Thyroid gland (tissue), 4 donors: ENCODE data around the gene RYR2. TPM values are rescaled to one million over a fixed set of nuclear protein-coding genes. Genes with fewer than 3 reads are reported as not detected.
A peak's percentile ranks its signal among the peaks of the same experiment; 100 is the strongest.

ENCODE experiments used
- DNase-seq, 2 donors: peaks; one replicate each; pipeline ENCODE4 v3.0.0-alpha.2; 2019
- H3K27ac ChIP-seq, 3 donors: fragments of 200-600 bp; sonication (generic); 1 replicate in 2 of 3; 2 replicates in 1 of 3; pipeline ENCODE4 v1.5.1; 2016 to 2019; ENCODE audit warnings: mild to moderate bottlenecking in 1 of 3, moderate library complexity in 1 of 3
- H3K27me3 ChIP-seq: fragments of 200-600 bp; sonication (generic); one replicate; pipeline ENCODE4 v1.5.1; 2019
- H3K36me3 ChIP-seq, 2 donors: fragments of 200-600 bp; sonication (generic); one replicate each; pipeline ENCODE4 v1.5.1; 2016 to 2019
- H3K4me1 ChIP-seq, 2 donors: fragments of 200-600 bp; sonication (generic); one replicate each; pipeline ENCODE4 v1.5.1; 2017 to 2019
- H3K4me3 ChIP-seq, 3 donors: fragments of 200-600 bp; sonication (generic); replicated peaks in 1 of 3; 1 replicate in 2 of 3; 2 replicates in 1 of 3; pipeline ENCODE4 v1.5.1; 2016; ENCODE audit warnings: mild to moderate bottlenecking in 1 of 3
- H3K9me3 ChIP-seq: fragments of 200-600 bp; sonication (generic); one replicate; pipeline ENCODE4 v1.5.1; 2017
- POLR2A ChIP-seq, 2 donors: fragments of 450-650 bp; IDR thresholded peaks; one replicate each; pipeline ENCODE4 v1.6.1; 2017; ENCODE audit warnings: antibody characterized with exemption in 2 of 2, mild to moderate bottlenecking in 2 of 2, moderate library complexity in 1 of 2
- WGBS, 2 donors: methylation state at CpG; one replicate each; pipeline ENCODE4 v1.1.5; 2017; 5-methylcytosine and 5-hydroxymethylcytosine counted together
- intact Hi-C: fragments of 100-400 bp; cut with DNase I; formaldehyde crosslinking; loops from one replicate; pipeline ENCODE4 v1.15.1; 2023
- total RNA-seq, 4 donors: library from RNA; depleted of rRNA; stranded (reverse); fragments of >200 nt; gene quantifications; one replicate each; pipeline ENCODE4 v1.2.3, GENCODE V29; 2016
- TF ChIP-seq, protein P1 (sequence below), 6 experiments: fragments of 200-600 bp in 3 of 6; fragments of 450-650 bp in 3 of 6; sonication (generic) in 3 of 6; IDR thresholded peaks; one replicate each; pipeline ENCODE4 v1.5.1; 2016 to 2019; ENCODE audit warnings: antibody characterized with exemption in 6 of 6, mild to moderate bottlenecking in 2 of 6, inconsistent platforms in 1 of 6, moderate library complexity in 1 of 6

RYR2 gene
- total RNA-seq, 4 donors from 2014 or later, result 6.6 to 31.8 (median 28.2) TPM

DNA sequence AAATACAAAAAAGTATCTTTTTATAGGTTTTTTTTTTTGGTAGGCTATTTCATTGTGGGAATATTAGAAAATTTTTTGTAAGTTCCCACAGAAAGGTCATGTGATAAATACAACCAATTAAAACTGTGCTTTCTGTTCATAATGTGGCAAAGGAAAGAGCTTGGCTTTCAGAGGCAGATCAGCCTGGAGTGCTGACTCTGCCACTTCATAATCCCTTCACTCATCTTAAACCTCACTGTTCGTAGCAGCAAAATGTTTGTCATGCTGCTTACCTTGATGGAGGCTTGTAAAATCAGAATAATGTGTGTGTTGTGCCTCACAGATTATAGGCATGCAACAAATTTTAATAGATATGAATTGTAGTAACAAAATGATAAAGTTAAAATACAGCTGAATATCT, 671.9 kb downstream of the RYR2 start:
- 21 to 25% methylated on average over 1 of the region's 1 CpG for WGBS, 2 donors
- TF ChIP-seq, protein P1, sequence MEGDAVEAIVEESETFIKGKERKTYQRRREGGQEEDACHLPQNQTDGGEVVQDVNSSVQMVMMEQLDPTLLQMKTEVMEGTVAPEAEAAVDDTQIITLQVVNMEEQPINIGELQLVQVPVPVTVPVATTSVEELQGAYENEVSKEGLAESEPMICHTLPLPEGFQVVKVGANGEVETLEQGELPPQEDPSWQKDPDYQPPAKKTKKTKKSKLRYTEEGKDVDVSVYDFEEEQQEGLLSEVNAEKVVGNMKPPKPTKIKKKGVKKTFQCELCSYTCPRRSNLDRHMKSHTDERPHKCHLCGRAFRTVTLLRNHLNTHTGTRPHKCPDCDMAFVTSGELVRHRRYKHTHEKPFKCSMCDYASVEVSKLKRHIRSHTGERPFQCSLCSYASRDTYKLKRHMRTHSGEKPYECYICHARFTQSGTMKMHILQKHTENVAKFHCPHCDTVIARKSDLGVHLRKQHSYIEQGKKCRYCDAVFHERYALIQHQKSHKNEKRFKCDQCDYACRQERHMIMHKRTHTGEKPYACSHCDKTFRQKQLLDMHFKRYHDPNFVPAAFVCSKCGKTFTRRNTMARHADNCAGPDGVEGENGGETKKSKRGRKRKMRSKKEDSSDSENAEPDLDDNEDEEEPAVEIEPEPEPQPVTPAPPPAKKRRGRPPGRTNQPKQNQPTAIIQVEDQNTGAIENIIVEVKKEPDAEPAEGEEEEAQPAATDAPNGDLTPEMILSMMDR (IDR thresholded peaks at IDR 0.05), result no peak
- TF ChIP-seq POLR2A (IDR thresholded peaks at IDR 0.05), result peak in 1 of 2 donors; percentile 44
- Histone ChIP-seq H3K4me1 (no peaks in the 10 kb centered on the region), H3K36me3 (no peaks in the 10 kb centered on the region), H3K9me3 (no peaks in the 10 kb centered on the region), H3K27me3 (no peaks in the 10 kb centered on the region), H3K27ac (no peak overlapping the region), H3K4me3 (no peak overlapping the region)
- intact Hi-C loops, result no loop called here
- DNase-seq, result peak; percentile 34 to 37

DNA sequence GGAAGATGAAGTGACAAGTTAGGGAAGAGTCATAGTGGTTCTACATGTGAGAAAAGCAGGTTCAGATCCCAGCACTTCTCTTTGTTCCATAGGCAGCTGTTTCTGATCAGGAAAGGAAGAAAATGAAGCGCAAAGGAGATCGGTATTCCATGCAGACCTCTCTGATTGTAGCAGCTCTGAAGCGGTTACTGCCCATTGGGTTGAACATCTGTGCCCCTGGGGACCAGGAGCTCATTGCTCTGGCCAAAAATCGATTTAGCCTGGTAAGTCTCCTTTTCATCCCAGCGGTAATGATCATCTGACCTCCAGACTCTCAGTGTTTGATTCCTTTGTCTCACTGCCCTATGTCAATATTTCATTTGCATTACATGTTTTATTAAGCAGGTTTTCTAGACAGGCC, 675.1 kb downstream of the RYR2 start:
- H3K27me3 ChIP-seq, result no peaks in the 10 kb centered on the region
- no peaks in the 10 kb centered on the region for H3K9me3 ChIP-seq
- no peak for DNase-seq
- 79 to 85% methylated on average over 5 of the region's 5 CpGs for whole genome bisulfite sequencing, 2 donors
- intact Hi-C loops, result no loop called here
- H3K27ac ChIP-seq, result no peak overlapping the region
- no peaks in the 10 kb centered on the region for H3K4me1 ChIP-seq
- no peak overlapping the region for H3K4me3 ChIP-seq
- no peaks in the 10 kb centered on the region for H3K36me3 ChIP-seq
- no peak for TF ChIP-seq POLR2A (IDR thresholded peaks at IDR 0.05)
- TF ChIP-seq, protein P1 (IDR thresholded peaks at IDR 0.05), result no peak

DNA sequence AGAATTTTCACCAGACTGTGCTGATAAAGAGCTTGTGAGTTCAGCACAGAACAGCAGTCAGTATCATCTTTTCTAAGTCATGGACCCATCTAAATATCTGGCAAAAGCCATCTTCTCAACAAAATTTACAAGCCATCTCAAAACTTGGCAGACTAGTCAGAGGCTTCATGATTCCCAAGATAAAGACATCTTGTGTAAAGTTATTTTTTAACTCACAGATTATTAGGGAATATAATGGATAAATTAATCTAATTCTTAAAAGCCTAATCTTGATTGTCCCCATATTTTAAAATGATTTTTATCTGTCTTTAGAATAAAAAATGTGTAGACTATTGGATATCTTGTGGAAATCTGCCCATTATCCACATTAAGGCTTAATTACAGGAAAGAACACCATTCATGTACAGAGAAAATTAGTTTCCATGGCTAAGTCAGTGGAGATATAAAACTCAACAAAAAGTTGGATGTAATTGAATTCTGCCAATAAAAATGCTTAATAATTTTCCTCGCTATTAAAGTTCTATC, 688.9 kb downstream of the RYR2 start:
- no peak for DNase-seq
- 94 to 97% methylated on average over 1 of the region's 1 CpG for WGBS, 2 donors
- Histone ChIP-seq H3K4me3 (no peak overlapping the region), H3K27me3 (no peaks in the 10 kb centered on the region), H3K9me3 (no peaks in the 10 kb centered on the region), H3K27ac (no peak overlapping the region), H3K36me3 (no peaks in the 10 kb centered on the region), H3K4me1 (no peaks in the 10 kb centered on the region)
- TF ChIP-seq, protein P1 (IDR thresholded peaks at IDR 0.05), result no peak
- intact Hi-C loops, result no loop called here

DNA sequence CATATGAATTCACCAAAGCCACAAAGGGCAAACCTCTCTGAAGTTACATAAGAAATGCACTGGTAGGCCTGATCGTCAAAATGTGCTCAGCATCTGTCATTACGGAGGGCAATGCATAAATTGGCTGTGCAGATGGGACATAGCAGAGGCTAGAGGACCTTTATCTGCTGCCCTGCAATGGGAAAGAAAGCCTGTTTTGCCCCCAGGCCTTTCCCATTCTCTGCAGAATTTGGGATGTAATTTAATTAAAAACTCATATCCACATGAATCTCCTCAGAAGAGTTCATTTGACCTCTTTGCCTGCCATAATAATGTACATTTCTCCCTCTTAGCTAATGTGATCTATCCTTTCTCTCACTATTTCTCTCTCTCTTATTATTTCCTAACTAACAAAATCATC, 690.7 kb downstream of the RYR2 start:
- 94% methylated on average over 2 of the region's 2 CpGs for WGBS, 2 donors
- Histone ChIP-seq H3K4me1 (no peaks in the 10 kb centered on the region), H3K4me3 (no peak overlapping the region), H3K9me3 (no peaks in the 10 kb centered on the region), H3K27ac (no peak overlapping the region), H3K27me3 (no peaks in the 10 kb centered on the region), H3K36me3 (no peaks in the 10 kb centered on the region)
- TF ChIP-seq, protein P1 (IDR thresholded peaks at IDR 0.05), result no peak
- TF ChIP-seq POLR2A (IDR thresholded peaks at IDR 0.05), result no peak
- intact Hi-C loops, result no loop called here
- DNase-seq, result no peak

DNA sequence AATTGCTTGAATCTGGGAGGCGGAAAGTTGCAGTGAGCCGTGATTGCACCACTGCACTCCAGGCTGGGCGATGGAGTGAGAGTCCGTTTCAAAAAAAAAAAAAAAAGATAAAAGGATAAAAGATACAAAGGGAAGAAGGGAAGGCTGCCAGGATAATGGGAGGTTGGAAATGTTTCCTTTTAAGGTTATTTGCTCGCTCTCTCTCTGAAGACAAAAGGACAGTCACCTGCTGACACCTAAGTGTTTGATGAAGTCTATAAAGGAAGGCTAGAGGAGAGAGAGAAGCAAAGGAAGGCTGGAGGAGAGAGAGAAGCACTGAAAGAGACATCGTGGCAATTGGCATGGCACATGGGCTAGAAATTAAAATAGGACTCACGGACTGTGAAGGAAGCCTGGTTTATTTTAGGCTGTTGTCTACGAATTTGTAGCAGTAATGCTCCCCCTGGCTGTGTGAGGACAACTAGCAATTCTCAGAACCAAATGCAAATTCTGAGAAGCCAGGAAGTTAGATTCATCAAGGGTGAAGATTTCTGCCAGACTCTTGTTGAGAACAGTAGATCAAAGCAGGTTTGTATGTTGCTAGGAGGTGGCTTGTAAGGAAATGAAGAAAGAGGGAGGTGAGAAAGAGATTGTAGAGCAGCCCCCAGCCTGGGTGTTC, 694.5 kb downstream of the RYR2 start:
- 75 to 78% methylated on average over 8 of the region's 8 CpGs for WGBS, 2 donors
- DNase-seq, result no peak
- intact Hi-C loops, result no loop called here
- Histone ChIP-seq H3K27ac (no peak overlapping the region), H3K4me3 (no peak overlapping the region), H3K27me3 (no peaks in the 10 kb centered on the region), H3K9me3 (no peaks in the 10 kb centered on the region), H3K36me3 (no peaks in the 10 kb centered on the region), H3K4me1 (no peaks in the 10 kb centered on the region)
- TF ChIP-seq, protein P1 (IDR thresholded peaks at IDR 0.05), result peak in 2 of 6 experiments; percentile 11 to 25
- no peak for TF ChIP-seq POLR2A (IDR thresholded peaks at IDR 0.05)
